HG03159 (cell line): ENCODE results near the gene CCDC174.

Source experiments
- ATAC-seq: cut with Tn5 transposase; IDR thresholded peaks from one replicate; pipeline ENCODE4 v1.9.1; 2021; ENCODE audit warnings: mild to moderate bottlenecking, moderate library complexity; ENCODE audit not compliant: unreplicated experiment

The CCDC174 gene

GRCh38 chr3:14698601-14699244, 47.2 kb downstream of the CCDC174 start:
- no peak for ATAC-seq

- no peak for ATAC-seq
Measured at GRCh38 chr3:14699643-14700042, 48.1 kb downstream of the CCDC174 start.

- no peak for ATAC-seq
Measured at GRCh38 chr3:14700891-14701290, 49.3 kb downstream of the CCDC174 start.

GRCh38 chr3:14701676-14702075, 50.1 kb downstream of the CCDC174 start:
- ATAC-seq: no peak

GRCh38 chr3:14703128-14703750, 51.7 kb downstream of the CCDC174 start:
- no peak for ATAC-seq

GRCh38 chr3:14703791-14704190, 52.2 kb downstream of the CCDC174 start:
- no peak for ATAC-seq

- no peak for ATAC-seq
Measured at GRCh38 chr3:14706096-14706495, 54.5 kb downstream of the CCDC174 start.

- no peak for ATAC-seq
Measured at GRCh38 chr3:14716591-14716990, 65.0 kb downstream of the CCDC174 start.

- ATAC-seq: no peak
Measured at GRCh38 chr3:14717307-14717706, 65.7 kb downstream of the CCDC174 start.

- ATAC-seq: no peak
Measured at GRCh38 chr3:14718539-14718938, 67.0 kb downstream of the CCDC174 start.

GRCh38 chr3:14719006-14719405, 67.4 kb downstream of the CCDC174 start:
- ATAC-seq: no peak

GRCh38 chr3:14721126-14721864, 69.7 kb downstream of the CCDC174 start:
- ATAC-seq: no peak
